IPS-20b (cell line): ENCODE measurements around the gene SMCO2.

Experiments
- H3K27ac ChIP-seq: one replicate; pipeline ENCODE4 v1.5.1; 2013; ENCODE audit warnings: low read length
- H3K27me3 ChIP-seq: 2 replicates; pipeline ENCODE4 v1.6.1; 2013; ENCODE audit warnings: mild to moderate bottlenecking, low read length, inconsistent platforms; ENCODE audit not compliant: insufficient read depth
- H3K36me3 ChIP-seq: 2 replicates; pipeline ENCODE4 v1.6.1; 2013; ENCODE audit warnings: low read depth, mild to moderate bottlenecking, inconsistent platforms, low read length, moderate library complexity; ENCODE audit not compliant: insufficient read depth
- H3K4me1 ChIP-seq: 2 replicates; pipeline ENCODE4 v1.6.1; 2013; ENCODE audit warnings: mild to moderate bottlenecking, control low read depth, inconsistent platforms, low read length, moderate library complexity; ENCODE audit not compliant: insufficient read depth
- H3K4me3 ChIP-seq: 2 replicates; pipeline ENCODE4 v1.5.1; 2013; ENCODE audit warnings: mild to moderate bottlenecking, low read length, inconsistent platforms
- H3K9ac ChIP-seq: 2 replicates; pipeline ENCODE4 v1.6.1; 2013; ENCODE audit warnings: low read depth, mild to moderate bottlenecking, inconsistent platforms, low read length, moderate library complexity
- H3K9me3 ChIP-seq: 2 replicates; pipeline ENCODE4 v1.6.1; 2013; ENCODE audit warnings: mild to moderate bottlenecking, low read depth, low read length, inconsistent platforms; ENCODE audit not compliant: insufficient read depth

The SMCO2 gene

GRCh38 chr12:27517961-27518665 is 71.6 kb downstream of the SMCO2 start:
- H3K4me1 ChIP-seq: peaks cover 12% of the 10 kb centered on the region

GRCh38 chr12:27521066-27521465 is 74.5 kb downstream of the SMCO2 start:
- Histone ChIP-seq H3K27me3 (peaks cover 11% of the 10 kb centered on the region), H3K9me3 (no peaks in the 10 kb centered on the region), H3K27ac (no peak overlapping the region), H3K4me1 (peaks cover 22% of the 10 kb centered on the region), H3K36me3 (no peaks in the 10 kb centered on the region), H3K9ac (peak overlapping the region; percentile 9; the same call in 1 of the 2 replicates), H3K4me3 (no peak overlapping the region)

More at GRCh38 chr12:27517961-27518665, 71.6 kb downstream of the SMCO2 start:
- Histone ChIP-seq H3K36me3 (no peaks in the 10 kb centered on the region), H3K9me3 (no peaks in the 10 kb centered on the region), H3K9ac (no peak overlapping the region), H3K4me3 (no peak overlapping the region), H3K27me3 (no peaks in the 10 kb centered on the region), H3K27ac (no peak overlapping the region)

- peaks cover 15% of the 10 kb centered on the region for H3K27me3 ChIP-seq
Measured at GRCh38 chr12:27521981-27522380, 75.4 kb downstream of the SMCO2 start.

GRCh38 chr12:27523305-27523641 is 76.7 kb downstream of the SMCO2 start:
- H3K4me3 ChIP-seq: peak overlapping the region; percentile 74
- H3K9me3 ChIP-seq: no peaks in the 10 kb centered on the region
- H3K9ac ChIP-seq: peak overlapping the region; percentile 84; the same call in 1 of the 2 replicates
- no peaks in the 10 kb centered on the region for H3K36me3 ChIP-seq
- H3K27ac ChIP-seq: peak overlapping the region; percentile 19
- peaks cover 23% of the 10 kb centered on the region; the same call in 1 of the 2 replicates for H3K4me1 ChIP-seq
- H3K27me3 ChIP-seq: peaks cover 15% of the 10 kb centered on the region

More at GRCh38 chr12:27521981-27522380, 75.4 kb downstream of the SMCO2 start:
- no peaks in the 10 kb centered on the region for H3K36me3 ChIP-seq
- peaks cover 23% of the 10 kb centered on the region; the same call in 1 of the 2 replicates for H3K4me1 ChIP-seq
- H3K9me3 ChIP-seq: no peaks in the 10 kb centered on the region
- no peak overlapping the region for H3K9ac ChIP-seq
- H3K27ac ChIP-seq: no peak overlapping the region
- no peak overlapping the region for H3K4me3 ChIP-seq

GRCh38 chr12:27523642-27524493 is 77.3 kb downstream of the SMCO2 start, which contains the start of gene PPFIBP1:
Gene PPFIBP1 (plus strand): TSS chr12:27524206. CDS start chr12:27633397, 109,191 bp downstream.
- H3K36me3 ChIP-seq: no peaks in the 10 kb centered on the region
- peak within 1 kb of the TSS; percentile 74 for H3K4me3 ChIP-seq
- peaks cover 23% of the 10 kb centered on the region; the same call in 1 of the 2 replicates for H3K4me1 ChIP-seq
- H3K27ac ChIP-seq: peak within 1 kb of the TSS; percentile 19
- no peaks in the 10 kb centered on the region for H3K9me3 ChIP-seq
- peaks cover 15% of the 10 kb centered on the region for H3K27me3 ChIP-seq
- H3K9ac ChIP-seq: peak within 1 kb of the TSS; percentile 84; the same call in 1 of the 2 replicates

- Histone ChIP-seq H3K27me3 (peaks cover 15% of the 10 kb centered on the region), H3K4me1 (peaks cover 23% of the 10 kb centered on the region; the same call in 1 of the 2 replicates), H3K4me3 (peak overlapping the region; percentile 74), H3K27ac (no peak overlapping the region), H3K9ac (peak overlapping the region; percentile 82; the same call in 1 of the 2 replicates), H3K36me3 (no peaks in the 10 kb centered on the region), H3K9me3 (no peaks in the 10 kb centered on the region)
Measured at GRCh38 chr12:27524494-27524835, 77.9 kb downstream of the SMCO2 start.

- Histone ChIP-seq H3K36me3 (no peaks in the 10 kb centered on the region), H3K9ac (peak overlapping the region; percentile 82; the same call in 1 of the 2 replicates), H3K9me3 (no peaks in the 10 kb centered on the region), H3K27ac (no peak overlapping the region), H3K27me3 (peaks cover 15% of the 10 kb centered on the region), H3K4me1 (peaks cover 23% of the 10 kb centered on the region; the same call in 1 of the 2 replicates), H3K4me3 (peak overlapping the region; percentile 74)
Measured at GRCh38 chr12:27524839-27525753, 78.6 kb downstream of the SMCO2 start.

- Histone ChIP-seq H3K9me3 (no peaks in the 10 kb centered on the region), H3K9ac (no peak overlapping the region), H3K4me1 (peaks cover 19% of the 10 kb centered on the region; the same call in 1 of the 2 replicates), H3K27ac (no peak overlapping the region), H3K4me3 (no peak overlapping the region), H3K27me3 (peaks cover 15% of the 10 kb centered on the region), H3K36me3 (no peaks in the 10 kb centered on the region)
Measured at GRCh38 chr12:27527512-27527911, 81.0 kb downstream of the SMCO2 start.

- no peaks in the 10 kb centered on the region for H3K36me3 ChIP-seq
- H3K4me1 ChIP-seq: peaks cover 15% of the 10 kb centered on the region; the same call in 1 of the 2 replicates
- H3K27me3 ChIP-seq: peaks cover 15% of the 10 kb centered on the region
- no peak overlapping the region for H3K9ac ChIP-seq
- no peak overlapping the region for H3K4me3 ChIP-seq
- no peak overlapping the region for H3K27ac ChIP-seq
- no peaks in the 10 kb centered on the region for H3K9me3 ChIP-seq
Measured at GRCh38 chr12:27528788-27529187, 82.3 kb downstream of the SMCO2 start.

- no peak overlapping the region for H3K4me3 ChIP-seq
- H3K4me1 ChIP-seq: peaks cover 12% of the 10 kb centered on the region; the same call in 1 of the 2 replicates
- H3K27ac ChIP-seq: no peak overlapping the region
- H3K9ac ChIP-seq: no peak overlapping the region
- H3K9me3 ChIP-seq: no peaks in the 10 kb centered on the region
- H3K27me3 ChIP-seq: peaks cover 10% of the 10 kb centered on the region
- H3K36me3 ChIP-seq: no peaks in the 10 kb centered on the region
Measured at GRCh38 chr12:27530157-27530922, 83.8 kb downstream of the SMCO2 start.
